Measurements from ENCODE around the gene AMN.

DNA sequence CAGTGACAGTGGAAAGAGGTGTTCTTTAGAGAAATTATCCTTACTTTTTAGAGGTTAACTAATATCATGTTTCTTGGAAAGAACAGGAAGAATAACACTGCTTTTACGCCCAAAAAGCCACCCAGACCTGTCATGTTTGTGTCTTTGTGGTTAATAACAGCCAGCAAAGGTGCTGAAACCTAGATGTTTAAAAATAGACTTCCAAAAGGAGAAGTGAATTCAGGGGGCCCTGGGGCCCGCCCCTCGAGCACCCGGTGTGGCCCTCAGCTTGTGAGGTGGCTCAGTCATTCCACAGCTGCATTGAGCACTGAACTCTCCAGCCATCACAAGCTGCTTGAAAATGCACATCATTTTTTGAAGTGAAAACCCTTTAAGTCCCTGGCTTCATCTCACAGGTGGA lies 20.8 kb upstream of the AMN start:
- TF ChIP-seq POLR2A (IDR thresholded peaks at IDR 0.05; ENCODE audit: low read length), result no peak
- no peak for TF ChIP-seq GATA1 (IDR thresholded peaks at IDR 0.05; ENCODE audit: low read depth, low read length)

Data from erythroblast (primary cell).